HepG2 (cell line): Measurements from ENCODE around the gene ARHGAP25. TPM values are rescaled to one million over a fixed set of nuclear protein-coding genes. Genes with fewer than 3 reads are reported as not detected.

Source experiments
- ATAC-seq: fragments of 200-7000 bp; cut with Tn5 transposase; 3 replicates; pipeline ENCODE4 v1.9.1; 2020; ENCODE audit warnings: mild to moderate bottlenecking, moderate library complexity
- BruUV-seq: library from RNA; stranded (reverse); fragments of 400-500 nt; replicated peaks from 2 replicates; lab custom pipeline; 2021; lab: Mats Ljungman, UMichigan
- CTCF ChIA-PET: fragments of 300-600 bp; formaldehyde crosslinking; extraction: SDS; loops from one replicate; lab custom pipeline; 2021; ENCODE audit warnings: low total read pairs, inconsistent platforms, low intra/inter-chr PET ratio; lab: Yijun Ruan, JAX
- POLR2A ChIA-PET: fragments of 350-600 bp; sonication (Branson Sonifier 250); formaldehyde crosslinking; loops from one replicate; lab custom pipeline; 2020; ENCODE audit warnings: antibody characterized with exemption, inconsistent platforms; lab: Yijun Ruan, JAX
- DNase-seq: peaks from one replicate; pipeline ENCODE4 v3.0.0-alpha.2; 2015; ENCODE audit warnings: low spot score
- FAIRE-seq: peaks from 3 replicates; lab custom pipeline; 2011; peaks lifted over from hg19 to GRCh38; lab: Jason Lieb, UNC
- H2AFZ ChIP-seq: one replicate; pipeline ENCODE4 v1.6.1; 2011; ENCODE audit warnings: low read length, inconsistent platforms
- H3K27ac ChIP-seq: fragments of 300-600 bp; 3 replicates; pipeline ENCODE4 v1.8.0; 2011; ENCODE audit warnings: mixed run types, mild to moderate bottlenecking, mixed read lengths, low read length, inconsistent platforms; ENCODE audit not compliant: insufficient read depth; ENCODE audit errors: extremely low read length
- H3K27me3 ChIP-seq, 2 experiments: fragments of 200-600 bp in 1 of 2; 2 replicates in 1 of 2; 3 replicates in 1 of 2; pipeline versions ENCODE4 v1.6.0 to v1.8.0; 2011; ENCODE audit warnings: low read length in 2 of 2, mild to moderate bottlenecking in 2 of 2, moderate library complexity in 2 of 2, inconsistent platforms in 1 of 2; ENCODE audit not compliant: insufficient read depth in 2 of 2, control insufficient read depth in 1 of 2
- H3K36me3 ChIP-seq, 2 experiments: fragments of 200-600 bp in 1 of 2; replicated peaks in 1 of 2; 2 replicates in 1 of 2; 3 replicates in 1 of 2; pipeline versions ENCODE4 v1.5.1 to v1.8.0; 2011; ENCODE audit warnings: low read length in 2 of 2, inconsistent platforms in 1 of 2; ENCODE audit not compliant: insufficient read depth in 2 of 2, control insufficient read depth in 1 of 2
- H3K4me1 ChIP-seq: 2 replicates; pipeline ENCODE4 v1.5.1; 2012; ENCODE audit warnings: low read length, inconsistent platforms; ENCODE audit not compliant: insufficient read depth
- H3K4me2 ChIP-seq: 2 replicates; pipeline ENCODE4 v1.6.0; 2011; ENCODE audit warnings: low read depth, low read length, inconsistent platforms
- H3K4me3 ChIP-seq, 3 experiments: fragments of 200-600 bp in 1 of 3; sonication (generic), shearing (Covaris generic) in 1 of 3; replicated peaks in 1 of 3; 2 replicates each; pipeline ENCODE4 v1.5.1; 2011 to 2016; ENCODE audit warnings: low read length in 3 of 3, inconsistent platforms in 2 of 3, low read depth in 2 of 3, mild to moderate bottlenecking in 2 of 3, control low read depth in 1 of 3, mixed read lengths in 1 of 3; ENCODE audit not compliant: insufficient read depth in 1 of 3
- H3K79me2 ChIP-seq: one replicate; pipeline ENCODE4 v1.6.1; 2011; ENCODE audit warnings: low read length, inconsistent platforms; ENCODE audit not compliant: insufficient read depth
- H3K9ac ChIP-seq: 2 replicates; pipeline ENCODE4 v1.6.0; 2011; ENCODE audit warnings: mild to moderate bottlenecking, low read depth, low read length, inconsistent platforms; ENCODE audit not compliant: insufficient read depth
- H3K9me3 ChIP-seq: 2 replicates; pipeline ENCODE4 v1.5.1; 2012; ENCODE audit warnings: mild to moderate bottlenecking, low read length
- H4K20me1 ChIP-seq: 2 replicates; pipeline ENCODE4 v1.6.0; 2011; ENCODE audit warnings: inconsistent platforms, mild to moderate bottlenecking, low read length, moderate library complexity; ENCODE audit not compliant: insufficient read depth
- ETV6 ChIP-seq: sonication (generic); formaldehyde crosslinking; conservative IDR thresholded peaks from 2 replicates; pipeline ENCODE4 v1.4.0; 2020; ENCODE audit warnings: missing genetic modification reagents
- HNRNPLL ChIP-seq: fragments of 200-400 bp; formaldehyde crosslinking; IDR thresholded peaks from 2 replicates; pipeline ENCODE4 v1.6.1; 2017; ENCODE audit warnings: mild to moderate bottlenecking, low read depth, low read length; ENCODE audit not compliant: poor library complexity, severe bottlenecking
- HOXA7 ChIP-seq: sonication (generic); formaldehyde crosslinking; IDR thresholded peaks from 2 replicates; pipeline ENCODE4 v1.8.1; 2022; ENCODE audit warnings: mild to moderate bottlenecking, missing genetic modification reagents, moderate library complexity
- RXRB ChIP-seq: IDR thresholded peaks from 2 replicates; pipeline ENCODE4 v1.6.1; 2016; ENCODE audit warnings: borderline replicate concordance, missing genetic modification reagents, missing compliant biosample characterization
- THYN1 ChIP-seq: sonication (generic); formaldehyde crosslinking; IDR thresholded peaks from 2 replicates; pipeline ENCODE4 v1.8.1; 2023; ENCODE audit warnings: low read depth, mild to moderate bottlenecking, moderate library complexity, missing genetic modification reagents, borderline replicate concordance
- ZNF138 ChIP-seq: sonication (generic); formaldehyde crosslinking; IDR thresholded peaks from 2 replicates; pipeline ENCODE4 v1.5.0; 2020; ENCODE audit warnings: mild to moderate bottlenecking, low read depth, missing genetic modification reagents
- ZNF549 ChIP-seq: sonication (generic); formaldehyde crosslinking; IDR thresholded peaks from 2 replicates; pipeline ENCODE4 v1.5.0; 2020; ENCODE audit warnings: missing genetic modification reagents
- ZNF737 ChIP-seq: sonication (generic); formaldehyde crosslinking; IDR thresholded peaks from 2 replicates; pipeline ENCODE4 v1.5.0; 2020; ENCODE audit warnings: missing genetic modification reagents, mild to moderate bottlenecking, borderline replicate concordance
- ZNF770 ChIP-seq: sonication (generic); formaldehyde crosslinking; IDR thresholded peaks from 2 replicates; pipeline ENCODE4 v1.5.0; 2020; ENCODE audit warnings: mild to moderate bottlenecking, missing genetic modification reagents
- WGBS: methylation state at CpG from one replicate; pipeline ENCODE4 v1.1.6; 2017; ENCODE audit warnings: low lambda C conversion rate; 5-methylcytosine and 5-hydroxymethylcytosine counted together
- in situ Hi-C: cut with HindIII; loops from 2 replicates; pipeline ENCODE4 v1.10.0; 2017; ENCODE audit warnings: low pct_unique_long_range_greater_than_20kb; ENCODE audit not compliant: extremely low pct_ligation_motif_present
- intact Hi-C: fragments of 100-400 bp; cut with micrococcal nuclease; formaldehyde crosslinking; loops from one replicate; pipeline ENCODE4 v1.10.0; 2022; ENCODE audit not compliant: unreplicated experiment
- polyA plus RNA-seq, 8 experiments: library from polyadenylated mRNA; depleted of rRNA in 3 of 8; stranded (reverse) in 7 of 8; unstranded in 1 of 8; fragments of >200 nt; fragmentation: Illumina TruSeq in 4 of 8; extraction: Trizol in 4 of 8; gene quantifications; 2 replicates each; pipeline versions ENCODE4 v1.2.1 to v1.2.3, GENCODE V29; 2011 to 2016; ENCODE audit warnings: low read depth in 4 of 8, missing spikeins in 1 of 8, mixed read lengths in 1 of 8; ENCODE audit not compliant: insufficient read depth in 1 of 8
- total RNA-seq, 5 experiments: library from RNA; depleted of rRNA; stranded (reverse); fragments of >200 nt; fragmentation: Illumina TruSeq; extraction: Trizol; gene quantifications; 2 replicates each; pipeline ENCODE4 v1.2.3, GENCODE V29; 2016; ENCODE audit warnings: low read depth in 1 of 5
- TF ChIP-seq, protein P1 (sequence below): sonication (generic); formaldehyde crosslinking; conservative IDR thresholded peaks from 2 replicates; pipeline ENCODE4 v1.4.0; 2020; ENCODE audit warnings: missing genetic modification reagents

Gene ARHGAP25
- total and polyA plus RNA-seq, 2 of the 13 experiments (the other 11 are each of a cell fraction or from before 2014, with no cell fraction given), result not detected

- TF ChIP-seq THYN1 (CRISPR knock-in tag) (no peak), ZNF770 (no peak)
Observed at GRCh38 chr2:68822207-68822872, 87.7 kb downstream of the ARHGAP25 start (continued).

DNA sequence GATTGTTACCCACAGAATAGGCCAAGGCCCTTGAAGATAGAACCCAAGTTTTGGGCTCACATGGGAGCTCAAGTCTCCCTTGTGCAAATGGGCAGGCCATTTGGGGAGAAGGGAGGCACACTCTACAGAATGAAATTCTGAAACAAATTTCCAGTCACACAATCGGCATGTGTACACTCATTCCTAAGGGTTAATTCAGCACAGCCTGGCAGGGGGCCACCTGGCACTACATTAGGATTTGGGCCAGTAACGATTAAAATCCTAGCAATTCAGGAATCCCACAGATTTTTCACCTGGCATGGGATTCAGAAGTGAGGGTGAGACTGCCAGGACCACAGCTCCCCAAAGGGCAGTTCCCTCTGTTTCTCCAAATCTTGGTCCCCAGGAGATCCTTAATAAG lies 90.2 kb downstream of the ARHGAP25 start:
- H3K27me3 ChIP-seq, result peaks cover 0 to 26% of the 10 kb centered on the region in 2 experiments; a peak in 2 of 5 replicates
- no peak overlapping the region for H3K27ac ChIP-seq
- no peaks in the 10 kb centered on the region for H4K20me1 ChIP-seq
- no peak for DNase-seq
- no peak overlapping the region for H3K9ac ChIP-seq
- H3K9me3 ChIP-seq, result no peaks in the 10 kb centered on the region
- no peak overlapping the region for H3K4me2 ChIP-seq
- CTCF ChIA-PET, result no interaction called here
- H3K79me2 ChIP-seq, result no peaks in the 10 kb centered on the region
- H3K4me3 ChIP-seq, result no peak overlapping the region
- WGBS, result 22% methylated on average over 2 of the region's 2 CpGs
- POLR2A ChIA-PET, result no interaction called here
- FAIRE-seq, result no peak
- H3K4me1 ChIP-seq, result peaks cover 9% of the 10 kb centered on the region; the same call in 1 of the 2 replicates
- H2AFZ ChIP-seq, result no peak overlapping the region
- H3K36me3 ChIP-seq, result no peaks in the 10 kb centered on the region
- intact Hi-C loops, result no loop called here
- BruUV-seq, result no TSS peak
- no peak for ATAC-seq
- in situ Hi-C loops, result no loop called here
- TF ChIP-seq HNRNPLL (no peak), HOXA7 (no peak), RXRB (CRISPR knock-in tag) (no peak), ZNF138 (CRISPR knock-in tag) (no peak), ZNF737 (CRISPR knock-in tag) (no peak), ZNF549 (no peak), ETV6 (CRISPR knock-in tag) (no peak)
- TF ChIP-seq, protein P1, sequence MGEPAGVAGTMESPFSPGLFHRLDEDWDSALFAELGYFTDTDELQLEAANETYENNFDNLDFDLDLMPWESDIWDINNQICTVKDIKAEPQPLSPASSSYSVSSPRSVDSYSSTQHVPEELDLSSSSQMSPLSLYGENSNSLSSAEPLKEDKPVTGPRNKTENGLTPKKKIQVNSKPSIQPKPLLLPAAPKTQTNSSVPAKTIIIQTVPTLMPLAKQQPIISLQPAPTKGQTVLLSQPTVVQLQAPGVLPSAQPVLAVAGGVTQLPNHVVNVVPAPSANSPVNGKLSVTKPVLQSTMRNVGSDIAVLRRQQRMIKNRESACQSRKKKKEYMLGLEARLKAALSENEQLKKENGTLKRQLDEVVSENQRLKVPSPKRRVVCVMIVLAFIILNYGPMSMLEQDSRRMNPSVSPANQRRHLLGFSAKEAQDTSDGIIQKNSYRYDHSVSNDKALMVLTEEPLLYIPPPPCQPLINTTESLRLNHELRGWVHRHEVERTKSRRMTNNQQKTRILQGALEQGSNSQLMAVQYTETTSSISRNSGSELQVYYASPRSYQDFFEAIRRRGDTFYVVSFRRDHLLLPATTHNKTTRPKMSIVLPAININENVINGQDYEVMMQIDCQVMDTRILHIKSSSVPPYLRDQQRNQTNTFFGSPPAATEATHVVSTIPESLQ (CRISPR knock-in tag), result no peak
